Inflammatory macrophage (primary cell): ENCODE data around the gene UBAP2.
"Not testable (repeated sequence)": the region's sequence is repeated elsewhere in the genome, so short reads cannot be mapped to it uniquely, and the experiment has no call there.

ENCODE experiments used
- DNase-seq, 2 donors: peaks; one replicate each; pipeline ENCODE4 v3.0.0-alpha.2; 2020 to 2022

Gene UBAP2

GRCh38 chr9:33962468-33962867 lies 86.2 kb downstream of the UBAP2 start:
- DNase-seq = not testable (repeated sequence)

DNA sequence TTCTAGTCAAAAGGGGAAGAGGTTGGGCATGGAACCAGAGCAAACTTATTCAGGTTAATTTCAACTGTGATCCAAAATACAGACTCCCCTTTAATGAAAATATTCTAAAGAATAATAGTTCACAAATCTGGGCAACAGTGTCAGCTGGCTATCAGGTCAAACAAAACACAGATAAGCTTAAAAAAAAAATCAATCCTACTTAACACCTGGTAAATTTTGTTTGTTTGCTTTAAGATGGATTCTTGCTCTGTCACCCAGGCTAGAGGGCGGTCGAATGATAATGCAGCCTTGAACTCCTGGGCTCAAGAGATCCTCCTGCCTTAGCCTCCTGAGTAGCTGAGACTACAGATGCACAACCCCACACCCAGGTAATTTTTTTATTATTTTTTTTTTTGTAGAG lies 89.0 kb downstream of the UBAP2 start:
- no peak for DNase-seq

GRCh38 chr9:33956544-33956943 lies 92.1 kb downstream of the UBAP2 start:
- DNase-seq = no peak

- DNase-seq = peak; percentile 69
Measured at GRCh38 chr9:33952066-33952465, 96.6 kb downstream of the UBAP2 start.

DNA sequence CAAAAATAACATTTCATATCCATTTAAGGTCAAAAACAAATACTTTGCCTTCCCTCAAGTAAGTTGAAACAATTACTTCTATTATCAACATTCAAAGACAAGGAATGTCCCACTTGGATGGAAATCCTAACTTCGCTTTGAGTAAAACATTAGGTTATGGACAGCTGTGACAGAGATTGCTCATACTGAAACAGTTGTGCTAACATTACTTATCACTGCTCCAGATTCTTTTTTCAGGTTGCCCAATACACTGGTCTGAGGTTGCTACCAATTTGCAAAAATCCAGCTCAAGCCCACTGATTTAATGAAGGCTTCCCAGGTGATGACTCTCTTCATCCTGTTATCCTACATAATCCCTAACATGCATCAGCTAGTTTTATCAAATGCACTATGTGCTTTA lies 98.3 kb downstream of the UBAP2 start:
- DNase-seq = no peak

DNA sequence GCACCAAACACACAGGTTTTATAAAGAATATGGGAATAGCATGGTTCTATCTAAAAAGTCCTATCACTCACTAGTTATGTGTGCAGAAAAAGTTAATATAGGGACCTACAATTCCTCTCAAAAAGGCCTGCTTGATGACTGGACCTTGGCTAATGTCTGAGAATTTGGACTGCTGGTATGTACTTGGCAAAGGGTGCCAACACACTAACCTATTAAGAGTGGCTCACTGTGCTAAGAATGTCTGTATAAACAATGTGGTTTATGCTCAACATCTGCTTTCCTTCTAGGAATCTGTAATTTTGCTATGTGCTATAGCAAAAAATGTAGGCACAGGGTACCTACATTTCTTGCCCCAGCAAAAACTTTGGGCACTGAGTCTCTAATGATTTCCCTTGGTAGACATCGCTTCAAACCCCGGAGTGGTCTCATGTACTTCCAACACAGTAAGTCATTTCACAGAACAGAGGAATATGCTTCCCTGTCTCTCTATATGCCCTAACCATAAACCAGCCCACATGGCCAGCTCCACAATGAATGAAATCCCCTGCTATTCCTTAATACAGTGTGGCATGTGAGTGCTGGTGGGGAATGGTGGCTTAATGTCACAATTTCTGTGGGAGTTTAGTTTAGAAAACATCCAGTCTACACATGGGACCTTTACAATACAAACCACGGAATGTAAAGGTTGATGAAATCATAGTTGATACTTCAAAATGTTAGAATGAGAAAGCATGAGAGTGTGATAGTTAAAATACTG lies 101.7 kb downstream of the UBAP2 start:
- no peak for DNase-seq

GRCh38 chr9:33943389-33943788 lies 105.3 kb downstream of the UBAP2 start:
- no peak for DNase-seq

DNA sequence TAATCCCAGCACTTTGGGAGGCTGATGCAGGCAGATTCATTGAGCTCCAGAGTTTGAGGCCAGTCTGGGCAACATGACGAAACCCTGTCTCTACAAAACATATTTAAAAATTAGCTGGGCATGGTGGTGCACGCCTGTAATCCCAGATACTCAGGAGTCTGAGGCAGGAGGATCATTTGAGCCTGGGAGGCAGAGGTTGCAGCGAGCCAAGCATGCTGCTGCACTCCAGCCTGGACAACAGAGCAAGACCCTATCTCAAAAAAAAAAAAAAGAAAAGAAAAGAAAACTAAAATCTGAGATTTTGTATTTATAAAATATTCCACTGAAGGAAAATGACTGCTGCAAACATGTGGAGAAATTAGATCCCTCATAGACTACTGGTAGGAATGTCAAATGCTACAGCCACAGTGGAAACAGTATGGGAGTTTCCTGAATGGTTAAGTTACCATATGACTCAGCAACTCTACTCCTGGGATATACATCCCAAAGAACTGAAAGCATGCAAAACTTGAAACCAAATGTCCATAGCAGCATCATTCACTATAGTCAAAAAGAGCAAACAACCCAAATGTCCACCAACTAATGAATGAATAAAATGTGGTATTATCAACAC lies 106.1 kb downstream of the UBAP2 start:
- no peak for DNase-seq

DNA sequence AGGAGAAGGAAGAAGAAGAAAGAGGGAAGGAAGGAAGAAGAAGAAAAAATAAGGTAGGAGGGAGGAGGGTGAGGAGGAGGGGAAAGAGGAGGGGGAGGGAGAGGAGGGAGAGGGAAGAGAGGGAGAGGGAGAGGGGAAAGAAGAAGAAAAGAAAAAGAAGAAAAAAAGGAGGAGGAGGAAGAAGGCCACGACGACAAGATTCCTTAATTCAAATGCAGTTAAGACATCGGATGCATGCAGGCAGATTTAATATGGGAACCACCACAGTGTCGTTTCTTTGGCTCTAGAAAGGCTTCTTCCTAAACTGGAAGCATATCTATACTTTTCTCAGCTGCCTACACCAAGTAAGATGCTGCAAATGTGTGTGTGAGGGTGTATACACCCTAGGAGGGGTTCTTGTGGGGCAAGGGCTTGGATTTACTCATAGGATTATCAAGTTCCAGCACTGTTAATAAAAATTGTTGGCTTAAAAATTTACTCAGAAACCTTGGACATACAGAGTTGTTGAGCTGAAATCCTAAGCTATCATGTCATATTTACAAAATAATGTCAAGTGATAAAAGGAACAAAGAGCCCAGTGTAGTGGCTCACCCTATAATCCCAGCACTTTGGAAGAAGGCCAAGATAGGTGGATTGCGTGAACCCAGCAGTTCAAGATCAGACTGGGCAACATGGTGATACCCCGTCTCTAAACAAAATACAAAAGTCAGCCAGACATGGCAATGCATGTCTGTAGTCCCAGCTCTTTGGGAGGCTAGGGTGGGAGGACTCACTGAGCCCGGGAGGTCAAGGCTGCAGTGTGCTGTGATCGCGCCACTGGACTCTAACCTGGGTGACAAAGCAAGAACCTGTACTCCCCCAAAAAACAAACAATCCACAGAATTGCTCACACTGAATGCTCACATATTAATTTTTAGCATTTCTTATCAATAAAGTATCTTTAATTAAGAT lies 108.5 kb downstream of the UBAP2 start:
- no peak for DNase-seq

DNA sequence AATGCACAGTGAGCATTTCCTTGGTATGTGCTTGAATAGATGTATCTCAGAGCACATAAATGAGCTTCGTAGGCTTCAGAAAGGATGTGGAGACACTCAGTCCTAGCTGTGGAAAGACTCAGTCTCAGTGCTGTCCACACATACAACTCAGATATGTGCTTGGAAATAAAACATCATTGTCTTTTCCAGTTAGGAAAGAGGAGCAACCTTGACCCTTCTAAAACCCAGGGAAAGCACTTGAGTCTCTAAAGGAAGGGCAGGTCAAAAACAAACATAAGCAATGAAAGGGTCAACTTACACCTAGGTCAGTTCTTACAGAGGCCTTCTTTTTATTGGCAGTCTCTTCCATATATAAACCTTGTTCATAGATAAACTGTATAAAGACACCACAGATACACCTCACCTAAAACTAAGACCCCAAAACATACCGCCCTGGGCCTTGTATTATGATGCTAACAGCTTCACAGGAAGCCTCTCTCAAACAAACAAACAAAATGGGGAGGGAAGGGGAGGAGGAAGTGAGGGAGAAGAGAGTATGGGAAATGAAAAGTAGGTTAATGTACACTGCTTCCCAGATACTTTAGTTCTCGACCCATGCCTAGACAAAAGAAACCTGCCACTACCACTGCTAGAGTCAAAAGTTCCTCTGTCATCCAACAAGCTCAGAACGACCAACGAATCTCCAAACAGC lies 114.4 kb downstream of the UBAP2 start:
- DNase-seq = no peak

DNA sequence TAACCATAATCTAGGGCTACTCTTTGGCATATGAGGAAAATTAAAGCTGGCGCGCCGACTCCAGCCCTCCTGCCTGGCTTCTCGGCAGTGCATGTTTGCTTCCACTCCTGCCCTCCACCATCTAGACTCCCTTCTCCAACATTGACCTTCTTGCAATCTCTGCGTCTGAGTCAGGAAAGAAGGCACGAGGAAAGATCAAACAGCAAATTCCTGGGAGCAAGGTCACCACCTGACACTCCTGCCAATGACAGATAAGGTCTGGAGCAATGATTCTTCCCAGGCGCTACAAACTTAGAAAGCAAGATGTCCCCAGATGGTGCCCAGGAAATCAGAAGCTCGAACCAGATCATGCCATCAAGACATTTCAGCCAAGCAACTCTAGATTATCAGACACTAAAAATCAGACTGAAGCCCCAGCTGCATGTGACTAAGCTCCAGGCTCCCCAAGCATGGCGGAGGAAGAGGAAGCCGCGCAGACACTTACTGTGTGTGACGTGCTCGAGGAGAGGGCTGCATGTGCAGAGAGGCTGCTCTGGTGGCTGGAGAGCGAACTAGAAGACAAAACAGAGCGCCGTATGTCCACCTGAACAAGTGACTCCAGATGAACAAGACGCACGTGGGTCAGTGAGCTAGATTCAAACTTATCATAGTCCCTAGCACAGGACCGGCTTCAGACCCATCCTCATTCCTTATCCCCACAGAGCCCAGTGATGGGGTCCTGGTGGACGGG lies 116.4 kb downstream of the UBAP2 start:
- DNase-seq = no peak

DNA sequence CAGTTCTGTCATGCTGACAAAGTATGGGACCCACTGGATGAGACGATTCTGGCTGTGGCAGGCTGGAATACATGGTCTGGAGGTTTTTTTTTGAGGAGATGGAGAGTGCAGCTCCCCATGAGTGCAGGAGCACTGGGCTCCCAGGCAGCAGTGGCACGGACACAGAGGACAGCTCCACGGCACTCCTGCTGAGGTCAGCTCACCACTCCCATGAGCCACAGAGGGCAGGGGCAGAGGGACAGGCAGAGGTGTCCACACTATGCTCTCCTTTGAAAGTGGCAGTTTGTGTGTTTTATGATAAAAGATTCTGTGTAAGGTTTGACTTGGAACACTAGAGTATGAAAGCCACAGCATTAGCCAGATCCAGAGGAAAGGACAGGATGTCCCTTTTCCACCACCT lies 117.4 kb downstream of the UBAP2 start:
- no peak for DNase-seq

GRCh38 chr9:33927694-33928093 lies 121.0 kb downstream of the UBAP2 start:
- DNase-seq = no peak

- DNase-seq = no peak
Measured at GRCh38 chr9:33926746-33927485, 121.8 kb downstream of the UBAP2 start.

- DNase-seq = peak; percentile 15 to 19
Measured at GRCh38 chr9:33924978-33925797, 123.5 kb downstream of the UBAP2 start.

GRCh38 chr9:33923998-33924701 lies 124.5 kb downstream of the UBAP2 start:
- DNase-seq = no peak

- no peak for DNase-seq
Measured at GRCh38 chr9:33923079-33923478, 125.6 kb downstream of the UBAP2 start.

GRCh38 chr9:33921967-33922895 lies 126.5 kb downstream of the UBAP2 start:
- DNase-seq = no peak
